NCI-H2107 treated with DMSO at 0.1 percent for 48 hours (cell line): Measurements from ENCODE around the gene KRTAP4-7.
"Not testable (repeated sequence)": the region's sequence is repeated elsewhere in the genome, so short reads cannot be mapped to it uniquely, and the experiment has no call there.

Experiments
- DNase-seq: peaks from one replicate; lab custom pipeline; 2025; ENCODE audit not compliant: unreplicated experiment; lab: John Stamatoyannopoulos, UW

The KRTAP4-7 gene

GRCh38 chr17:41108728-41109386 lies 24.9 kb downstream of the KRTAP4-7 start:
- DNase-seq = not testable (repeated sequence)

DNA sequence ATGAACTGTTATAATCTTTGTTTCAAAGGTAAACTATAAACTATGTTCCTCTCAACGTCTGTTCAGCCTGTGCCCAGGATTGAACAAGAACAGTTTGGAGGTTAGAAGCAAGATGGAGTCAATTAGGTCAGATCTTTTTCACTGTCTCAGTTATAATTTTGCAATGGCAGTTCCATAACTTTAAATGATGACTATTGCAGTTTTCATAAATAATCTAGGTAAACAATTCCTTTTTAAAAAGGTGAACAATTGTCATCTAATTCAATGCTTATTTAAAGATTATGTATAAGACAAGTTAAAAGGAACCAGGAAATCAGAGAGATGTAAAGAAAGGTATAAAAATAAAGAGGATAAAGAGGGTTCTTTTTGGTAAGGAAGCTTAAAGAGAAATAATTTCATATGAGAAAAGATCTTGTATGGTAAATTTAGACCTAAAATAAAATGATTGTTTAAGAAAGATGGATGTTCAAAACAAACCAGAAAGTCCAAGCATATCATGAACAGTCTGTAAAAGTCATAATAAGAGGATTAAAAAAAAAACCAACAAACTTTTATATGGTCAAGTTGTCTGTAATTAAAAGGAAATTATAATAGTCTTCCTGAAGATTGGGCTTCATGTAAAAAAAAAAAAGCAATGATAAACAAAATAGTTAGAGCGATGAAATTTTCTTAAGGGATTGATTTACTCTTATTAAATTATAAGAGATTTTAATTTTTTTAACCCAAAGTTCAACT lies 27.4 kb downstream of the KRTAP4-7 start:
- DNase-seq = no peak

GRCh38 chr17:41116297-41116696 lies 32.3 kb downstream of the KRTAP4-7 start:
- DNase-seq = no peak

- DNase-seq = not testable (repeated sequence)
Measured at GRCh38 chr17:41117846-41118386, 34.0 kb downstream of the KRTAP4-7 start, which contains the start of gene KRTAP4-11. TSS of gene KRTAP4-11 (minus strand) at chr17:41118373. CDS start at chr17:41118315, 58 bp downstream.

- DNase-seq = no peak
Measured at GRCh38 chr17:41118721-41119120, 34.8 kb downstream of the KRTAP4-7 start.

GRCh38 chr17:41119696-41120690 lies 36.0 kb downstream of the KRTAP4-7 start:
- not testable (repeated sequence) for DNase-seq

DNA sequence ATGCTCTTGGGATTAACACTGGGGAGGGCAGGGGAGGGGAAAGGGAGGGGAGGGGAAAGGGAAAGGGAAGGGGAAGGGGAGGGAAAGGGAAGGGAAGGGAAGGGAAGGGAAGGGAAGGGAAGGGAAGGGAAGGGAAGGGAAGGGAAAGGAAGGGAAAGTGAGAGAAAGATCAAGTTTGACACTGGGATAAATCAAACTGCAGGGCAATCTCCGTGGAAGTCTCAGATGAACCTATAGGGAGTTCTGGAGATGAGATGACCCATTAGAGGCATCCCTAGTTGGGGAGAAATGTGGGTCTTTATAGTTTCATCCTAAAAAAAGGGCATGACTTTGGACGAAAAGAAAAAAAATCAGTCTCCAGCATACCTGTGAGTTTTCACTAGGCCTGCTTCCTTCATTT lies 37.8 kb downstream of the KRTAP4-7 start:
- DNase-seq = no peak

DNA sequence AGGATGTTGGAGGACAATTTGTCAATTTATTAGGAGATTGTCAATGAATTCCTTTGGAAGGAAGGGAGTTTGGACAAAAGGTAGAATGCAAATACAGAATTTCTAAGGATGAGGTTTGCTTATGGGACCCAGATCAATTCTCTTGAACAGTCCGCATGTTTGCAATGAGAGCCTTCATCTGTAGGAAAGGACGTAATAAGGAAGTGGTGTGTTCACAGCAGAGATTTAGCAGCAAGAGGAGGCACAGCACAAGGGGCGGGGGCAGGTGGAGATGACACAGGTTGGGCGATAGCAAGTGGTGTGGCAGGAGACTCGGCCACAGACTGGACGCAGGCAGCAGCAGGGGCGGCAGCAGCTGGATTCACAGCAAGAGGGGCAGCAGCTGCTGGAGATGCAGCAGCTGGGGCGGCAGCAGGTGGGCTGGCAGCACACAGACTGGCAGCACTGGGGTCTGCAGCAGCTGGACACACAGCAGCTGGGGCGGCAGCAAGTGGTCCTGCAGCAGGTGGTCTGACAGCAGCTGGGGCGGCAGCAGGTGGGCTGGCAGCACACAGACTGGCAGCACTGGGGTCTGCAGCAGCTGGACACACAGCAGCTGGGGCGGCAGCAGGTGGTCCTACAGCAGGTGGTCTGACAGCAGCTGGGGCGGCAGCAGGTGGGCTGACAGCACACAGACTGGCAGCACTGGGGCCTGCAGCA lies 39.5 kb downstream of the KRTAP4-7 start:
- not testable (repeated sequence) for DNase-seq

DNA sequence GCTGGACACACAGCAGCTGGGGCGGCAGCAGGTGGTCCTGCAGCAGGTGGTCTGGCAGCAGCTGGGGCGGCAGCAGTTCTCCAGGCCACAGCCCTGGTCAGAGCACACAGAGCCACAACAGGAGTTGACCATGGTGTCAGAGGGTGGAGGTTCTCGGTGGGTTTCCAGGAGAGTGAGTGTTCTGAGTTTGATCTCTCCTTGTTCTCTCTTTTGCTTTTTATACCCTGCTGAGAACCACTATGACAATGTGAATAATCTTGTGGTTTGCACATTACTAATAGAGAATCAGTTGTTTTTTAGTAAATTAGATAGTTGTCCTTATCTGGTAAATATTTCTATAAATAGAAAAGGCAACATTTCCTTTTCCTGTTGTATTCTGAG lies 40.0 kb downstream of the KRTAP4-7 start, which contains the start of gene KRTAP4-12:
KRTAP4-12 (minus strand) TSS at position 192 of the 381 bp plus-strand sequence; CDS start at position 132, 60 bp downstream.
- not testable (repeated sequence) for DNase-seq

DNA sequence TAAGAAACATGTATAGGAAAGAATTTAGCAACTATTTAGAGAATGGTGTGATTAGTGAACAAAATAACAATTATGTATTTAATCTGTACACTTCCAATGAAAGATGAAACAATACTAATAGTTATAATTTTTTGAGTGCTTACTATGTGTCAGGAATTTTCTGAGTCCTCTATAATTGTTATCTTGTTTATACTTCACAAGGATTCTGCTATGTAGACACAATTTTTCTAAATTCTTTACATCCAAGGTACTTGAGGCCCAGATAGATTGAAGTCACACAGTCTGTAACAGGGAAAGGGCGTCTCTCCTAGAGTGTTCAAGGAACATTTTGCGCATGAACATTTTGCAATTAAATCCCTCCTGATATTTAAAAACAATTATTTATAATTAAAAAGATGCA lies 41.1 kb downstream of the KRTAP4-7 start:
- DNase-seq = no peak

- DNase-seq = no peak
Measured at GRCh38 chr17:41126412-41126811, 42.5 kb downstream of the KRTAP4-7 start.

DNA sequence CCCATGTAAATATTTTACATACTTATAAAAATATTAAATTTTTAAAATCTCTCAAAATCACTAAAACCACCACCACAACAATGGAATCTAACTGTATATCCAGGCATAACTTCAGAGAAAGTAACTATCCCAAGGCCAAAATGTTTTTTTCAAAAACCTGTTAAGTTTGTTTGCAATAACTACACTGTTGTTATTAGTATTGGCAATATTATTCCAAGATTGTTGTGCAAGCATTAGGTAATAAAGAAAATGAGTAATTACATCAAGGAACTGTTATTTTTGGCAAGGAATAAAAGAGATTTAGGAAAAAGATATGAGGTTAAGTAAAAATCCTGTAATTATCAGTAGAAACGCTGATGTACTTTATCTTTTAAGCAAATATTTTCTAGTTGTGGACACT lies 43.4 kb downstream of the KRTAP4-7 start:
- DNase-seq = no peak

GRCh38 chr17:41131979-41132378 lies 48.0 kb downstream of the KRTAP4-7 start:
- DNase-seq = no peak

DNA sequence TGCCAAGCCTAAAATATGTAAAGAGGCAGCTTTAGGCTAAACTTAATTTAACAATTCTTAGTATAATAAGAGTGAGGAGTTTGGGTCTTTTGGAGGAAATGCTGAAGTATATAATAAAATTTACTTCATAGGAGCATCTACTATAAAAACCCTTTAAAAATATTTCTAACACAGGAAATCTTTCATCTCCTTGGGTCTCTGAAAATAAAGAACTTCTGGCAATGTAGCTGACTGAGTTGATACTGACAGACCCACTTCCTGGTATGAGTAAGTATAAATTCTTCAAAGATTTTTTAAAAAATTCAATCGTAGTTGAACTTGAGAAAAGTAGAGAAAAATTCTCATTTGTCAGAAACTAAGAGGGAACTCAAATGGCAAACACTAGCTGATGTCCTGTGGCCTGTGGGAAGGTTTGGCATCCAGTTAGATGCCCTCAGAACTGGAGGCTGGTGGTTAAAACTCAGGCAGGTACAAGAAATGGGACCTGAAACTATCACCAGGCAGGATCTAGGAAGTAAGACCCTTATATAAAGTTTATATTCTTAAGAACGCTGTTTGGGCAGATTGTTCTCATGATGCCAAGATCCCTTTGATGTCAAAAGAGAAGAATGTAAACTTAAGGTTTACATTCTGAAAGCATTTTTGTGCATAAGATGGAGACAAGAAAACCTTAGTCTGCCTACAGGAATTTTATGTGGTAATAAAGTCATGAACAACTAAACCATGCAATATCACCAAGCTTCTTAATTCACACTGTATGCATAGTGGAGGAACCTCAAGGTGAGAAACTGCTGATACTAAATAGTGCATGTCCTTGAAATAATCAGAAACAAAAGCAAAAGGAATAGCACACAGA lies 50.2 kb downstream of the KRTAP4-7 start:
- DNase-seq = no peak
